Activated CD8-positive, alpha-beta T cell treated with anti-CD3 and anti-CD28 coated beads for 36 hours (primary cell): ENCODE results near the gene UGT1A6. TPM values are rescaled to one million over a fixed set of nuclear protein-coding genes. Genes with fewer than 3 reads are reported as not detected.

ENCODE experiments used
- ATAC-seq: fragments of 200-7000 bp; cut with Tn5 transposase; one replicate; pipeline ENCODE4 v1.10.0; 2021; ENCODE audit warnings: mild to moderate bottlenecking, moderate library complexity
- CTCF ChIA-PET: fragments of 350-600 bp; sonication (Branson Sonifier 250); formaldehyde crosslinking; loops from one replicate; lab custom pipeline; 2021; ENCODE audit warnings: antibody characterized with exemption; lab: Charles Lee
- POLR2A ChIA-PET: fragments of 350-600 bp; sonication (Branson Sonifier 250); formaldehyde crosslinking; loops from one replicate; lab custom pipeline; 2021; ENCODE audit warnings: antibody characterized with exemption; lab: Charles Lee
- DNase-seq: peaks from one replicate; pipeline ENCODE4 v3.0.0-alpha.2; 2020
- H3K27ac Mint-ChIP-seq: one replicate; pipeline ENCODE4 v1.8.0; 2021; ENCODE audit warnings: mild to moderate bottlenecking, mixed read lengths
- H3K27me3 Mint-ChIP-seq: one replicate; pipeline ENCODE4 v1.8.0; 2021; ENCODE audit warnings: mixed read lengths
- H3K36me3 Mint-ChIP-seq: one replicate; pipeline ENCODE4 v1.8.0; 2021; ENCODE audit warnings: low read depth, mixed read lengths
- H3K4me1 Mint-ChIP-seq: one replicate; pipeline ENCODE4 v1.8.0; 2021; ENCODE audit warnings: low read depth, mixed read lengths
- H3K4me3 Mint-ChIP-seq: one replicate; pipeline ENCODE4 v1.8.0; 2021; ENCODE audit warnings: mild to moderate bottlenecking, moderate library complexity, mixed read lengths
- H3K9me3 Mint-ChIP-seq: one replicate; pipeline ENCODE4 v1.8.0; 2021; ENCODE audit warnings: mixed read lengths
- intact Hi-C: fragments of 100-400 bp; cut with micrococcal nuclease; formaldehyde crosslinking; loops from one replicate; pipeline ENCODE4 v1.10.0; 2022
- total RNA-seq, 2 experiments: library from RNA; stranded (reverse); gene quantifications; one replicate each; pipeline ENCODE4 v1.2.3, GENCODE V29; 2021
- TF ChIP-seq, protein P1 (sequence below): fragments of 200-600 bp; IDR thresholded peaks from one replicate; pipeline ENCODE4 v1.8.0; 2022; ENCODE audit warnings: antibody characterized with exemption, mild to moderate bottlenecking

The UGT1A6 gene
- total RNA-seq, 2 experiments from 2014 or later = not detected

- ChIA-PET POLR2A (no interaction called here), CTCF (no interaction called here)
- ATAC-seq (no peak), DNase-seq (no peak)
- intact Hi-C loops = no loop called here
- peaks cover 17% of the 10 kb centered on the region for H3K27me3 Mint-ChIP-seq
- TF ChIP-seq, protein P1, sequence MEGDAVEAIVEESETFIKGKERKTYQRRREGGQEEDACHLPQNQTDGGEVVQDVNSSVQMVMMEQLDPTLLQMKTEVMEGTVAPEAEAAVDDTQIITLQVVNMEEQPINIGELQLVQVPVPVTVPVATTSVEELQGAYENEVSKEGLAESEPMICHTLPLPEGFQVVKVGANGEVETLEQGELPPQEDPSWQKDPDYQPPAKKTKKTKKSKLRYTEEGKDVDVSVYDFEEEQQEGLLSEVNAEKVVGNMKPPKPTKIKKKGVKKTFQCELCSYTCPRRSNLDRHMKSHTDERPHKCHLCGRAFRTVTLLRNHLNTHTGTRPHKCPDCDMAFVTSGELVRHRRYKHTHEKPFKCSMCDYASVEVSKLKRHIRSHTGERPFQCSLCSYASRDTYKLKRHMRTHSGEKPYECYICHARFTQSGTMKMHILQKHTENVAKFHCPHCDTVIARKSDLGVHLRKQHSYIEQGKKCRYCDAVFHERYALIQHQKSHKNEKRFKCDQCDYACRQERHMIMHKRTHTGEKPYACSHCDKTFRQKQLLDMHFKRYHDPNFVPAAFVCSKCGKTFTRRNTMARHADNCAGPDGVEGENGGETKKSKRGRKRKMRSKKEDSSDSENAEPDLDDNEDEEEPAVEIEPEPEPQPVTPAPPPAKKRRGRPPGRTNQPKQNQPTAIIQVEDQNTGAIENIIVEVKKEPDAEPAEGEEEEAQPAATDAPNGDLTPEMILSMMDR = no peak
- no peak overlapping the region for H3K27ac Mint-ChIP-seq
- H3K9me3 Mint-ChIP-seq = no peaks in the 10 kb centered on the region
- no peaks in the 10 kb centered on the region for H3K36me3 Mint-ChIP-seq
- no peak overlapping the region for H3K4me3 Mint-ChIP-seq
- no peaks in the 10 kb centered on the region for H3K4me1 Mint-ChIP-seq
Measured at GRCh38 chr2:233766416-233766815, 73.7 kb downstream of the UGT1A6 start.

GRCh38 chr2:233768076-233768475 lies 75.4 kb downstream of the UGT1A6 start:
- H3K27me3 Mint-ChIP-seq = peaks cover 17% of the 10 kb centered on the region
- H3K9me3 Mint-ChIP-seq = no peaks in the 10 kb centered on the region
- intact Hi-C loops = no loop called here
- TF ChIP-seq, protein P1 = no peak
- ChIA-PET CTCF (no interaction called here), POLR2A (no interaction called here)
- no peak overlapping the region for H3K4me3 Mint-ChIP-seq
- no peak for ATAC-seq
- H3K4me1 Mint-ChIP-seq = no peaks in the 10 kb centered on the region
- no peak overlapping the region for H3K27ac Mint-ChIP-seq
- DNase-seq = no peak
- H3K36me3 Mint-ChIP-seq = no peaks in the 10 kb centered on the region

- intact Hi-C loops = no loop called here
- CTCF ChIA-PET = no interaction called here
- Mint-ChIP-seq H3K27me3 (peaks cover 13% of the 10 kb centered on the region), H3K36me3 (no peaks in the 10 kb centered on the region), H3K4me1 (no peaks in the 10 kb centered on the region), H3K4me3 (no peak overlapping the region), H3K27ac (no peak overlapping the region), H3K9me3 (no peaks in the 10 kb centered on the region)
- TF ChIP-seq, protein P1 = no peak
- POLR2A ChIA-PET = no interaction called here
- no peak for DNase-seq
- no peak for ATAC-seq
Measured at GRCh38 chr2:233769260-233769659, 76.6 kb downstream of the UGT1A6 start.

- no peaks in the 10 kb centered on the region for H3K36me3 Mint-ChIP-seq
- ATAC-seq (no peak), DNase-seq (no peak)
- intact Hi-C loops = no loop called here
- POLR2A ChIA-PET = no interaction called here
- H3K9me3 Mint-ChIP-seq = peaks cover 4% of the 10 kb centered on the region
- CTCF ChIA-PET = no interaction called here
- H3K4me3 Mint-ChIP-seq = no peak overlapping the region
- TF ChIP-seq, protein P1 = no peak
- H3K27ac Mint-ChIP-seq = no peak overlapping the region
- H3K4me1 Mint-ChIP-seq = no peaks in the 10 kb centered on the region
- H3K27me3 Mint-ChIP-seq = peaks cover 14% of the 10 kb centered on the region
Measured at GRCh38 chr2:233772153-233772552, 79.5 kb downstream of the UGT1A6 start.

- Mint-ChIP-seq H3K4me3 (no peak overlapping the region), H3K27me3 (peaks cover 14% of the 10 kb centered on the region), H3K4me1 (no peaks in the 10 kb centered on the region), H3K36me3 (no peaks in the 10 kb centered on the region), H3K27ac (no peak overlapping the region), H3K9me3 (peaks cover 4% of the 10 kb centered on the region)
- intact Hi-C loops = no loop called here
- ChIA-PET POLR2A (no interaction called here), CTCF (no interaction called here)
- TF ChIP-seq, protein P1 = no peak
- DNase-seq = no peak
- no peak for ATAC-seq
Measured at GRCh38 chr2:233772583-233772982, 79.9 kb downstream of the UGT1A6 start.
